ENCODE measurements around the gene CARD10. TPM values are rescaled to one million over a fixed set of nuclear protein-coding genes. Genes with fewer than 3 reads are reported as not detected.

CARD10 gene
- total and polyA plus RNA-seq, 8 donors: 9.9 to 30.2 (median 13.9) TPM

DNA sequence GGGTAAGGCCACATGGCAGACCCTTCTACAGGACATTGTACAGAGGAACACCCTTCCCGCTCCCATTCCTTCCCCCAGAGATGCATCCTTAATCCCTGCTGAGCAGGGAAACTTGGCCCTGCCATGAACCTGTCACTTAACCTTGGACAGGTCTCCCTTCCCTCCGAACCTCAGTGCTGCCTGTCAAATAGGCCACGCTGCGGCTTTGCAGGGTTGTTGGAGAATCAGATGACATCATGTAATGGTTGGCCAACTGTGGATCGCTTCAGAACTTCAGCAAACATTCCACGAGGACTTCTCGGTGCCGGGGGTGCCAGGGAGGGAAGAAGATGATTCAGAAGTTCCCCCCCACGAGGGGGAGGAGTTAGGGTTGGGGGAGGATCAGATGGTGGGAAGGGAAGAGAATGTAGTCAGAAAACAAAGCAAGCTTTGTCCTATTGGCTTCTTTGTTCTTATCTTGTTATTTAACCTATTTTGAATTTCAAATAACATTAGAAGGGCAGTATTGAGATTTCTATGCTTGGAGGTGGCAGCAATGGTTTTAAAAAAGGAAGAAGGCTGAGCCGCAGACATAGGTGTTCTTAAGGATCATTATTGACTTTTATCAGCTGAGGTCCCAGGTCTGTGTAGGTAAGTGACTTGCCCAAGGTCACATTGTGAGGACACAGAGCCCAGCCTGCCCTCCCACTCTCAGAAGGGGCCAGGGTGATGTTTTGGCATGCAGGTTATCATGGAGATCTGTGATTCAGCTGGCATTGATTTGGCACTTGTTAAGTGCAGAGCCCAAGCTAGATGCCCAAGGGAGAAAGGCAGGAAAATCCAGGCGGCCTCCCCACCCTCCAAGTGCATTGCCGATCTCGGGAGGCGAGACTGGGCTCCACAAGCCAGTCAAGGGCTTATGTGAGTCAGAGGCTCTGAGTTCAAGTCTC lies 44.2 kb upstream of the CARD10 start:
- DNase-seq (peak; percentile 73 to 90 (median 86)), ATAC-seq (peak; percentile 18 to 39 (median 34)), FAIRE-seq (peak; percentile 69)
- peak overlapping the region in 3 of 4 donors; percentile 59 to 95 (median 95) for H3K4me3 ChIP-seq
- WGBS, 2 donors: 8 to 9% methylated on average over 14 of the region's 14 CpGs
- peaks cover 51 to 72% (median 64%) of the 10 kb centered on the region in 3 donors for H3K4me1 ChIP-seq
- no peaks in the 10 kb centered on the region for H3K9me3 ChIP-seq
- H3K36me3 ChIP-seq: peaks cover 0 to 20% (median 12%) of the 10 kb centered on the region in 3 donors
- no peak for TF ChIP-seq CTCF (IDR thresholded peaks at IDR 0.05)
- peak overlapping the region; percentile 97 to 100 (median 98) for H3K27ac ChIP-seq
- H3K27me3 ChIP-seq: no peaks in the 10 kb centered on the region
- intact Hi-C loops (cut with DNase I): no loop called here

DNA sequence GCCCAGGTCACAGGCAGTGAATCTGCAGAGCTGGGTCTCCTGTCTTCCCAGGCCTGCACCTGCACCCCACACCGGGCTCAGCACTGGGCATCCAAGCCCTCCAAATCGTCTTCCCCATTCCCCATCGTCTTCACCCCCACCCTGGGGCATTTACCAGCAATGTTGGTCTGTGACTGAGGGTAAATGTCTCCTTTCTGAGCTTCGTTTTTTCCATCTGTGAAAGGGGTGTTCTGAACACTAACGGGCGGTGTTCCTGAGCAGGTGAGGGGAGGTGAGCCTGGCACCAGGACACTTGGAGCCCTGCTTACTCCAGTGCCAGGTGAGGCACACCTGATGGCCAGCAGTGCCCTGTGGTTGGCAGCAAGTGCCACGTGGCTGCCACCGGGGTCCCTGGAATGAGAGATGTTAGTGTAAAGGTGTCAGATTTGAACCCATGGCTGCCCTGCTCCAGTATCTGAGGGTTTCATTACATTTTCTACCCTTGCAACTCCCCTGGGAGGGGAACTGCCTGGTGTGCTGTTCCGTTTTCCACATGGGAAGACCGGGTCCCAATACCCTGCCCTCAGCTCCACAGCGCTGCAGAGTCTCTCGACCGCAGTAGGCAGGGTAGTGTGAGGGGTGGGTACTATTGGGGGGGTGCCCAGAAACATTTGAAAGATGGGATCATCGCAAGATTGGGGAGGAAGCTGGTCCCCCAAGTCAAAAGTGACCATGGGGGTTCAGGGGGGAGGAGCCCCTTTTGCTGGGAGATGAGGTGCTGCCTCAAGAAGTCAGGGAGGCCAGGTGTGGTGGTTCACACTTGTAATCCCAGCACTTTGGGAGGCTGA lies 43.0 kb upstream of the CARD10 start:
- DNase-seq (peak in 3 of 6 donors; percentile 52 to 74 (median 66)), ATAC-seq (peak in 1 of 4 donors; percentile 5), FAIRE-seq (no peak)
- peaks cover 51 to 74% (median 64%) of the 10 kb centered on the region in 3 donors for H3K4me1 ChIP-seq
- H3K27me3 ChIP-seq: no peaks in the 10 kb centered on the region
- H3K9me3 ChIP-seq: no peaks in the 10 kb centered on the region
- H3K27ac ChIP-seq: peak overlapping the region; percentile 97 to 100 (median 98)
- H3K4me3 ChIP-seq: peak overlapping the region; percentile 59 to 95 (median 91)
- intact Hi-C loops (cut with DNase I): no loop called here
- H3K36me3 ChIP-seq: peaks cover 0 to 12% (median 12%) of the 10 kb centered on the region in 3 donors
- WGBS, 2 donors: 18 to 19% methylated on average over 14 of the region's 14 CpGs
- no peak for TF ChIP-seq CTCF (IDR thresholded peaks at IDR 0.05)

GRCh38 chr22:37561212-37562048 lies 42.2 kb upstream of the CARD10 start:
- H3K4me1 ChIP-seq: peaks cover 51 to 74% (median 64%) of the 10 kb centered on the region in 3 donors
- peak; percentile 55 to 74 (median 68) for ATAC-seq
- FAIRE-seq: no peak
- peak; percentile 92 to 99 (median 96) for DNase-seq
- no peaks in the 10 kb centered on the region for H3K27me3 ChIP-seq
- H3K9me3 ChIP-seq: no peaks in the 10 kb centered on the region
- H3K27ac ChIP-seq: peak overlapping the region; percentile 97 to 100 (median 98)
- peak; percentile 66 to 88 (median 78) for TF ChIP-seq CTCF (IDR thresholded peaks at IDR 0.05)
- H3K4me3 ChIP-seq: peak overlapping the region; percentile 59 to 95 (median 91)
- peaks cover 0 to 7% (median 6%) of the 10 kb centered on the region in 3 donors for H3K36me3 ChIP-seq
- WGBS, 2 donors: 0 to 1% methylated on average over 26 to 56 of the region's 56 CpGs
- intact Hi-C loops (cut with DNase I): no loop called here

DNA sequence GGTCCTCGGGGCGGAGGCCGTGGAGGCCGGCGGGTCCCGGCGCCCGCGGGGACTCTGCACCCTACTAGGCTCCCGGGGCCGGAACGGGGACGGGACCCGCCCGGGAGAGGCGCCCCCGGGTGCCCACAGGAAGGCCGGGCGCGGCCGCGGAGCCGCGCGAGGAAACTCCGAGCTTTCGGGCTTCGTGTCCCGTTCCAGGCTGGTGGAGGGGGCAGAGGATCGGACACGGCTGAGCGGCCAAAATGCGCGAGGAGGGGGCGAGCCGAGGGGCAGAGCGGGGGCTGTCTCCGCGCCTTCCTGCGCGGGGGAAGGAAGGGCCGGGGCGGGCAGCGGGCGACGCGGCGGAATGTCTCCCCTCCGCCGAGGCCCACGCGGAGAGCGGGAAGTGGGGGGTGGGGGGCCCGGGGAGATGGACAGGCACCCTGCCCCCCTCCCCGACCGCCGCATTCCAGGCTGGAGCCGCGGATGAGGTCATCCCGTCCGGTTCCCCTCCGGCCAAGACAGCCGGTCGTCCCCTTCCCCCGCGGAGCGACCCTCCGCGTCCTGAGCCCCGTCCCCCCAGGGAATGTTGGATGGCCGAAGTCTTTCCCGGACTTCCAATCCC lies 41.5 kb upstream of the CARD10 start:
- Histone ChIP-seq H3K9me3 (no peaks in the 10 kb centered on the region), H3K4me1 (peaks cover 45 to 67% (median 58%) of the 10 kb centered on the region in 3 donors), H3K27ac (peak overlapping the region; percentile 97 to 100 (median 98)), H3K36me3 (peaks cover 0 to under 1% (median 0%) of the 10 kb centered on the region in 3 donors), H3K27me3 (no peaks in the 10 kb centered on the region), H3K4me3 (peak overlapping the region; percentile 59 to 95 (median 91))
- intact Hi-C loops (cut with DNase I): no loop called here
- TF ChIP-seq CTCF (IDR thresholded peaks at IDR 0.05): no peak
- FAIRE-seq (no peak), DNase-seq (peak; percentile 72 to 88 (median 79)), ATAC-seq (peak; percentile 9 to 22 (median 16))
- 0 to 1% methylated on average over 22 to 71 of the region's 72 CpGs for whole genome bisulfite sequencing, 2 donors

Data from pancreas (tissue), 10 donors.